Kidney (tissue), 14 donors: ENCODE results near the gene VPS13A. TPM values are rescaled to one million over a fixed set of nuclear protein-coding genes. Genes with fewer than 3 reads are reported as not detected.

Source experiments
- DNase-seq, 5 donors: peaks; one replicate each; pipeline ENCODE4 v3.0.0-alpha.2; 2013 to 2020
- FAIRE-seq: peaks from 2 replicates; lab custom pipeline; 2012; peaks lifted over from hg19 to GRCh38; lab: Jason Lieb, UNC
- H3K27ac ChIP-seq, 2 donors: one replicate each; pipeline ENCODE4 v1.7.0; 2013; ENCODE audit warnings: low read depth in 2 of 2, low read length in 2 of 2, inconsistent platforms in 1 of 2
- H3K27me3 ChIP-seq: one replicate; pipeline ENCODE4 v1.7.1; 2013; ENCODE audit warnings: low read length, inconsistent platforms; ENCODE audit not compliant: control insufficient read depth, insufficient read depth
- H3K36me3 ChIP-seq, 3 donors: one replicate each; pipeline versions ENCODE4 v1.7.0 to v1.7.1; 2013; ENCODE audit warnings: low read length in 3 of 3, control low read depth in 1 of 3, inconsistent platforms in 1 of 3; ENCODE audit not compliant: insufficient read depth in 3 of 3, control insufficient read depth in 2 of 3
- H3K4me1 ChIP-seq, 3 donors: one replicate each; pipeline versions ENCODE4 v1.7.0 to v1.7.1; 2013; ENCODE audit warnings: low read length in 3 of 3, inconsistent platforms in 1 of 3, low read depth in 1 of 3; ENCODE audit not compliant: control insufficient read depth in 2 of 3, insufficient read depth in 2 of 3
- H3K4me3 ChIP-seq, 3 donors: one replicate each; pipeline versions ENCODE4 v1.7.0 to v1.8.1; 2013; ENCODE audit warnings: low read length in 3 of 3, control low read depth in 1 of 3, inconsistent platforms in 1 of 3
- H3K9ac ChIP-seq, 3 donors: one replicate each; pipeline versions ENCODE4 v1.7.0 to v1.7.1; 2013; ENCODE audit warnings: low read length in 3 of 3, control low read depth in 1 of 3, inconsistent platforms in 1 of 3
- H3K9me3 ChIP-seq, 3 donors: one replicate each; pipeline versions ENCODE4 v1.7.0 to v1.7.1; 2013; ENCODE audit warnings: low read length in 3 of 3, control low read depth in 1 of 3, inconsistent platforms in 1 of 3; ENCODE audit not compliant: control insufficient read depth in 2 of 3, insufficient read depth in 1 of 3
- intact Hi-C: fragments of 100-400 bp; cut with DNase I; formaldehyde crosslinking; loops from one replicate; pipeline ENCODE4 v1.11.1; 2022
- polyA plus RNA-seq: library from polyadenylated mRNA; stranded (reverse); fragments of 350-450 nt; fragmentation: Illumina TruSeq; extraction: RNeasy Lipid Tissue Mini Kit (QIAGEN cat#74804); gene quantifications from one replicate; pipeline ENCODE4 v1.2.3, GENCODE V29; 2014; ENCODE audit warnings: low read depth, low replicate concordance; ENCODE audit not compliant: insufficient read depth
- total RNA-seq: library from RNA; stranded (reverse); fragmentation: NEBNext Ultra II Directional; extraction: Animal tissue kit (Norgen Biotek cat#: 25700); gene quantifications from one replicate; pipeline ENCODE4 v1.2.1, GENCODE V29; 2021
- TF ChIP-seq, protein P1 (sequence below): IDR thresholded peaks from 3 replicates; pipeline ENCODE4 v1.5.1; 2012; ENCODE audit warnings: mild to moderate bottlenecking, moderate library complexity, borderline replicate concordance; ENCODE audit not compliant: insufficient read depth; ENCODE audit errors: extremely low read depth
- donor health status: control.
- donor health status: control.
- donor health status: control.
- donor health status: control.
- donor health status: control.
- donor health status: DM: yes; HTN: yes; CAD: no.
- donor health status: Normal renal cell carcinoma (clear cell type).

Gene VPS13A
- total and polyA plus RNA-seq, 2 donors from 2014 or later: 10.1 to 32.1 TPM

DNA sequence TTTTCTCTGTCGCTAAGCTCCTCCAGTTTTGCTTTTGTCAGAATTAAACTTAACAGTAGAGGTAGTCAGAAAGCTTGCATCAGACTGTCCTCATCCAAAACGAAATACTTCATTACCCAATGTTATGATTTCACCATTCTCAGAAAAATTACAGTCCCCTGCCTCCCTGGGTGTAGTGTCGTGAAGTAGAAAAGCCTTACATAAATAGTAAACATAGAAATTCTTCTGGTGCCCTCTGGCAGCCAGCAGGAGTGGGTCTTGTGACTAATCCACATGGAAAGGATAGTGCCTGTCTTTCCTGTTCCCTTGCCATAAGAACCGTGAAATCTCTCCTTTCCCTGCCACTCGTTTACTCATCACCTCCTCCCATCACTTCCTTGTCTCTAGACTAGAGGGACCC lies 240.2 kb downstream of the VPS13A start:
- no peak for FAIRE-seq
- no peaks in the 10 kb centered on the region for H3K9me3 ChIP-seq
- no peak overlapping the region for H3K4me3 ChIP-seq
- intact Hi-C loops: no loop called here
- H3K4me1 ChIP-seq: no peaks in the 10 kb centered on the region
- peaks cover 0 to 4% (median 0%) of the 10 kb centered on the region in 3 donors for H3K36me3 ChIP-seq
- H3K9ac ChIP-seq: no peak overlapping the region
- DNase-seq: no peak
- H3K27me3 ChIP-seq: no peaks in the 10 kb centered on the region
- H3K27ac ChIP-seq: no peak overlapping the region
- TF ChIP-seq, protein P1, sequence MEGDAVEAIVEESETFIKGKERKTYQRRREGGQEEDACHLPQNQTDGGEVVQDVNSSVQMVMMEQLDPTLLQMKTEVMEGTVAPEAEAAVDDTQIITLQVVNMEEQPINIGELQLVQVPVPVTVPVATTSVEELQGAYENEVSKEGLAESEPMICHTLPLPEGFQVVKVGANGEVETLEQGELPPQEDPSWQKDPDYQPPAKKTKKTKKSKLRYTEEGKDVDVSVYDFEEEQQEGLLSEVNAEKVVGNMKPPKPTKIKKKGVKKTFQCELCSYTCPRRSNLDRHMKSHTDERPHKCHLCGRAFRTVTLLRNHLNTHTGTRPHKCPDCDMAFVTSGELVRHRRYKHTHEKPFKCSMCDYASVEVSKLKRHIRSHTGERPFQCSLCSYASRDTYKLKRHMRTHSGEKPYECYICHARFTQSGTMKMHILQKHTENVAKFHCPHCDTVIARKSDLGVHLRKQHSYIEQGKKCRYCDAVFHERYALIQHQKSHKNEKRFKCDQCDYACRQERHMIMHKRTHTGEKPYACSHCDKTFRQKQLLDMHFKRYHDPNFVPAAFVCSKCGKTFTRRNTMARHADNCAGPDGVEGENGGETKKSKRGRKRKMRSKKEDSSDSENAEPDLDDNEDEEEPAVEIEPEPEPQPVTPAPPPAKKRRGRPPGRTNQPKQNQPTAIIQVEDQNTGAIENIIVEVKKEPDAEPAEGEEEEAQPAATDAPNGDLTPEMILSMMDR: no peak

DNA sequence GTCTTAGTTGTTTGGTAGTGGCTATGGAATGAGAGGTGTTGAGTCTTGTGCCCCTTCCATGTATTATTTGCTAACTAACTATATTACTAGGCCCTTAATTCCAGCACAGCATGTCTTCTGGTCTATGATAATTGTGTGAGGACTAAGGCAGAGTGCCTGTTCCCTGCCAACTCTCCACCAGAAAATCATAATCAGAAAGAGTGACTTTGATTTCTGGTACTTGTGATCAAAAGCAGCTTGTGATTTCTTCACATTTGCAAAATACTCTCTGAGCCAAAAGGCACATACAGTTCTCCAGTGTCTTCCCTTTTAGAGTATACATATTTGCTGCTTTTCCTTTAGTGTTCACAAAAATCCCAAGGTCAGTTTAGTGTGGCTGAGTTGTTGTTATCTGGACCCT lies 240.9 kb downstream of the VPS13A start:
- H3K27ac ChIP-seq: no peak overlapping the region
- no peak for FAIRE-seq
- intact Hi-C loops: no loop called here

DNA sequence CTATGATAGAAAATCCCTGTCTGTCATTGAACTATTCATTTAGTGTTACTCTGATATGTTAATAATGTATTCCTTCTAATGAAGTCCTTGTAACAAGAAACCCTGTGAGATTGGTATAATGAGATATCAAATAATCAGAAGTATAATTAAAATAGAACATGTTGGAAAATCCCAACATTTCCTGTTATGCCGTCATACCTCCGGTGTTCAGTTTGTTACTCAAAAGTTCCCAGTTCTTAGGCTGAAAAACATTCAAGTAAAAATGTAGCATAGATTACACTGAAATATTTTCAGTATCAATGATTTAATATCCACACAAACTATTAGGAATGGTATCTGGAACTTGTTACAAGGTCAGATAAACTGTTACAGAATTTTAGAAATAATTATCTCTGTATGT lies 243.3 kb downstream of the VPS13A start:
- intact Hi-C loops: no loop called here
- FAIRE-seq: peak; percentile 6
- Histone ChIP-seq H3K27me3 (no peaks in the 10 kb centered on the region), H3K27ac (no peak overlapping the region), H3K36me3 (peaks cover 0 to 5% (median 0%) of the 10 kb centered on the region in 3 donors), H3K4me1 (no peaks in the 10 kb centered on the region), H3K9ac (no peak overlapping the region), H3K9me3 (no peaks in the 10 kb centered on the region), H3K4me3 (no peak overlapping the region)
- no peak for DNase-seq
- TF ChIP-seq, protein P1: no peak

More for the DNA sequence above, 240.9 kb downstream of the VPS13A start:
- TF ChIP-seq, protein P1: no peak
- no peaks in the 10 kb centered on the region for H3K27me3 ChIP-seq
- no peak overlapping the region for H3K4me3 ChIP-seq
- DNase-seq: no peak
- no peak overlapping the region for H3K9ac ChIP-seq
- H3K36me3 ChIP-seq: peaks cover 0 to 5% (median 0%) of the 10 kb centered on the region in 3 donors
- H3K4me1 ChIP-seq: no peaks in the 10 kb centered on the region
- no peaks in the 10 kb centered on the region for H3K9me3 ChIP-seq

DNA sequence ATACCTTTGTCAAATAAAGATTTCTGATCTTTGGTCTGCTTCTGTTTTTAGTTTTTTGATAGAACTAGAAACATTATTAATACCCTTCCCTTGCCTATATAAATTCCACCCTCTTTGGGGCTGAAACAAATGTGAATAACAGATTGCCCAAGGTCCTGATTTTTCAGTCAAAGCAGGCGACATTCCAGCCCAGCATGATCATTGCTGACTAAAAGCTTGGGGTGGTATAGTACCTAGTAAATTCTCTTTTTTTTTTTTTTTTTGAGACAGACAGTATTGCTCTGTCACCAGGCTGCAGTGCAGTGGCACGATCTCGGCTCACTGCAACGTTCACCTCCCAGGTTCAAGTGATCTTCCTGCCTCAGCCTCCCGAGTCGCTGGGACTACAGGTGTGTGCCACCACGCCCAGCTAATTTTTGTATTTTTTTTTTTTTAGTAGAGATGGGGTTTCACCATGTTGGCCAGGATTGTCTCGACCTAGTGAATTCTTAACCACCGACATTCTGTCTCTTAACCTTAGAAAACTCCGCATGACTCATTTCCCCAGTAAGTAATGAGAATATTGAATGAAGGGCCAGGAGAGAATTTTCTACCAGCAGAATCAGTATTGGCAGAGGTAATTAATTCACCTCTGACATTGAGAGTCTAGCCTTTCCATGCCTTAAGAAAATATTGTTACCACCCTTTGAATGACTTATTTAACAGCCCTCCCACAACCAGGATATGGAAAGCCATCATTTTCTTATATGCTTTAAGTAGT lies 244.4 kb downstream of the VPS13A start:
- DNase-seq: no peak
- TF ChIP-seq, protein P1: no peak
- H3K27ac ChIP-seq: no peak overlapping the region
- intact Hi-C loops: no loop called here
- H3K9ac ChIP-seq: no peak overlapping the region
- H3K27me3 ChIP-seq: no peaks in the 10 kb centered on the region
- no peaks in the 10 kb centered on the region for H3K4me1 ChIP-seq
- H3K4me3 ChIP-seq: no peak overlapping the region
- no peak for FAIRE-seq
- peaks cover 0 to 5% (median 0%) of the 10 kb centered on the region in 3 donors for H3K36me3 ChIP-seq
- no peaks in the 10 kb centered on the region for H3K9me3 ChIP-seq
